K562 (cell line): Measurements from ENCODE around the gene ZNF429. TPM values are rescaled to one million over a fixed set of nuclear protein-coding genes. Genes with fewer than 3 reads are reported as not detected.

Experiments used
- BMI1 ChIP-seq: fragments of 150-350 bp; IDR thresholded peaks from 2 replicates; pipeline ENCODE4 v1.6.1; 2014; ENCODE audit warnings: low read length
- CBX2 ChIP-seq: fragments of 200-600 bp; sonication (generic); IDR thresholded peaks from one replicate; pipeline ENCODE4 v1.6.1; 2012; ENCODE audit warnings: mild to moderate bottlenecking, low read length, inconsistent platforms; ENCODE audit not compliant: insufficient read depth, poor library complexity, severe bottlenecking
- CBX5 ChIP-seq: IDR thresholded peaks from 2 replicates; pipeline ENCODE4 v1.6.1; 2014; ENCODE audit warnings: low read depth, borderline replicate concordance
- DNMT1 ChIP-seq: fragments of 450-650 bp; IDR thresholded peaks from 2 replicates; pipeline ENCODE4 v1.6.1; 2016; ENCODE audit warnings: antibody characterized with exemption, mild to moderate bottlenecking
- FOXJ3 ChIP-seq: sonication (generic); formaldehyde crosslinking; IDR thresholded peaks from 2 replicates; pipeline ENCODE4 v1.4.0; 2020; ENCODE audit warnings: mild to moderate bottlenecking, missing genetic modification reagents
- HDAC1 ChIP-seq, 2 experiments: fragments of 450-650 bp; IDR thresholded peaks; 2 replicates each; pipeline ENCODE4 v1.6.1; 2016 to 2017; ENCODE audit warnings: inconsistent platforms in 1 of 2, mild to moderate bottlenecking in 1 of 2, moderate library complexity in 1 of 2
- KLF10 ChIP-seq: fragments of 250-450 bp; sonication (Bioruptor Pico); IDR thresholded peaks from 2 replicates; pipeline ENCODE4 v1.6.1; 2021; ENCODE audit warnings: matching md5 sums
- MAFK ChIP-seq: IDR thresholded peaks from 2 replicates; pipeline ENCODE4 v1.6.1; 2011; ENCODE audit warnings: low read length, improper control_type of control experiment
- MECOM ChIP-seq: fragments of 250-450 bp; sonication (Bioruptor Pico); IDR thresholded peaks from 2 replicates; pipeline ENCODE4 v1.8.0; 2022; ENCODE audit warnings: inconsistent platforms
- NCOA2 ChIP-seq, 2 experiments: fragments of 450-650 bp; IDR thresholded peaks; 2 replicates each; pipeline ENCODE4 v1.6.1; 2018; ENCODE audit warnings: mild to moderate bottlenecking in 2 of 2, moderate library complexity in 1 of 2; ENCODE audit not compliant: partially characterized antibody in 2 of 2
- NCOA4 ChIP-seq: fragments of 450-650 bp; IDR thresholded peaks from 2 replicates; pipeline ENCODE4 v1.6.1; 2018; ENCODE audit warnings: mild to moderate bottlenecking; ENCODE audit not compliant: partially characterized antibody
- NRF1 ChIP-seq, 2 experiments: fragments of 450-650 bp; IDR thresholded peaks in 1 of 2; conservative IDR thresholded peaks in 1 of 2; 2 replicates each; pipeline ENCODE4 v1.6.1; 2014; ENCODE audit warnings: mild to moderate bottlenecking in 2 of 2
- PURB ChIP-seq: sonication (generic); formaldehyde crosslinking; IDR thresholded peaks from 2 replicates; pipeline ENCODE4 v1.9.0; 2021; ENCODE audit warnings: low read depth, mild to moderate bottlenecking, missing genetic modification reagents
- RBBP5 ChIP-seq: fragments of 200-600 bp; sonication (generic); IDR thresholded peaks from 2 replicates; pipeline ENCODE4 v1.6.1; 2012; ENCODE audit warnings: borderline replicate concordance, mild to moderate bottlenecking, low read length, control low read depth, inconsistent platforms; ENCODE audit not compliant: insufficient read depth, poor library complexity, severe bottlenecking
- RBFOX2 ChIP-seq: fragments of 200-400 bp; formaldehyde crosslinking; IDR thresholded peaks from 2 replicates; pipeline ENCODE4 v1.6.1; 2017; ENCODE audit warnings: low read depth, mild to moderate bottlenecking, low read length, moderate library complexity
- SRF ChIP-seq, 2 experiments: fragments of 250-450, 450-650 bp in 1 of 2; sonication (Bioruptor Pico) in 1 of 2; sonication (generic) in 1 of 2; formaldehyde crosslinking; IDR thresholded peaks; 2 replicates each; pipeline versions ENCODE4 v1.5.0 to v1.5.1; 2020 to 2022; ENCODE audit warnings: mild to moderate bottlenecking in 1 of 2, missing genetic modification reagents in 1 of 2
- ZNF174 ChIP-seq: fragments of 250-450 bp; sonication (Bioruptor Pico); IDR thresholded peaks from 2 replicates; pipeline ENCODE4 v1.4.0; 2020; ENCODE audit warnings: mild to moderate bottlenecking
- ZNF436 ChIP-seq: fragments of 250-450, 450-650 bp; sonication (Bioruptor Pico); formaldehyde crosslinking; IDR thresholded peaks from 2 replicates; pipeline ENCODE4 v1.7.0; 2020; ENCODE audit warnings: mild to moderate bottlenecking
- ZNF717 ChIP-seq: fragments of 250-450 bp; sonication (Bioruptor Pico); IDR thresholded peaks from 2 replicates; pipeline ENCODE4 v1.5.0; 2021
- ZNF76 ChIP-seq: fragments of 250-450 bp; sonication (Bioruptor Pico); IDR thresholded peaks from 2 replicates; pipeline ENCODE4 v1.4.0; 2020; ENCODE audit warnings: mild to moderate bottlenecking, moderate library complexity, borderline replicate concordance
- ZNF77 ChIP-seq: fragments of 250-450 bp; sonication (Bioruptor Pico); IDR thresholded peaks from 2 replicates; pipeline ENCODE4 v1.5.0; 2020
- ZNF830 ChIP-seq: fragments of 250-450 bp; sonication (Bioruptor Pico); IDR thresholded peaks from 2 replicates; pipeline ENCODE4 v1.5.0; 2021; ENCODE audit warnings: mild to moderate bottlenecking
- polyA plus RNA-seq, 8 experiments: library from polyadenylated mRNA; depleted of rRNA in 4 of 8; stranded (reverse) in 5 of 8; unstranded in 3 of 8; fragments of >200 nt; fragmentation: Nextera tagmentation in 2 of 8; fragmentation: Illumina TruSeq in 1 of 8; extraction: Ambion mirVana in 2 of 8; extraction: Trizol in 1 of 8; gene quantifications; 2 replicates each; pipeline versions ENCODE4 v1.2.1 to v1.2.3, GENCODE V29; 2011 to 2014; ENCODE audit warnings: inconsistent platforms in 1 of 8, missing spikeins in 1 of 8
- total RNA-seq, 7 experiments: library from RNA; depleted of rRNA in 6 of 7; stranded (reverse); fragments of >200 nt in 6 of 7; fragmentation: Illumina TruSeq in 2 of 7; extraction: Trizol in 2 of 7; gene quantifications; 2 replicates each; pipeline versions ENCODE4 v1.2.1 to v1.2.3, GENCODE V29; 2011 to 2021; ENCODE audit warnings: low replicate concordance in 1 of 7
- TF ChIP-seq, protein P1 (sequence below): fragments of 450-650 bp; formaldehyde crosslinking; conservative IDR thresholded peaks from 2 replicates; pipeline ENCODE4 v1.4.0; 2022; ENCODE audit warnings: mild to moderate bottlenecking, missing genetic modification characterization
- TF ChIP-seq, protein P2 (sequence below): sonication (generic); formaldehyde crosslinking; IDR thresholded peaks from 2 replicates; pipeline ENCODE4 v1.8.0; 2022; ENCODE audit warnings: missing genetic modification reagents, mild to moderate bottlenecking, borderline replicate concordance
- TF ChIP-seq, protein P3 (sequence below), 2 experiments: fragments of 450-650 bp; IDR thresholded peaks; 2 replicates each; pipeline ENCODE4 v1.6.1; 2016

The ZNF429 gene
- total and polyA plus RNA-seq, 9 of the 15 experiments (the other 6 are each of a cell fraction or from before 2014, with no cell fraction given): 11.4 to 24.5 (median 16.3) TPM

DNA sequence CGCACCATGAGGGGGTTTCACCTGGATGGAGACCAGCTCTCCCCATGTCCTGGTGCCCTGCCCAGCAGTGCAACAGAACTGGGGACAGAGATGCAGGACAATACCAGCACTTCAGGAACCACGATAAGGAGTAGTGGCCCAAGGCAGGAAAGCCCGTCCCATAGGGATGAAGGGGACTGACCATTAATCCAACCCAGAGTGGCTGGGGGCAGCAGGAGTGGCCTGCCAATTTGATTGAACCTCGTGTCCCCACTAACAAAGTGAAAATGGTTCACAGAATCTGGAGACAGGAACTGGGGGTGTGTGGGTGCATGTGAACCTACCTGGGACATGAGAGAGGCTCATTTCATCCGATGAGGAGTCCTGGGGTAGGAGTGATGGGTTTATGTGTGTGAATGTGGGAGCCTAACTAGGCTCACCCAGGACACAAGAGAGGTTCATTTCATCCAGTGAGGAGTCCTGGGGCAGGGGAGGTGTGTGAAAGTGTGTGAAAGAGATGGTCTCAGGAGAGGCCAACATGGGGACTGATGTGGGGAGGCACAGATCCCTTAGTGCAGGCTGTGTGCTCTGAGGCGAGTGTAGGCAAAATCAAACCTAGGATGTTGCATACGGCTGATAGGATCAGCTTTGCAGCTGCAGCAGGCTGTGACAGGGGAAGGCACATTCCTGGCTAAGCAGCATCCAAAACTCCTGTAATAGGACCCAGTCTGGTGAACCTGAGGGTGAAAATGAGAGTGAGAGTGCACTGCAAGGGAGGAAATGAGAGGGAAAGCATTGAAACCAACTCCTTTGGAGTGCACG is 98.2 kb downstream of the ZNF429 start (continued):
- TF ChIP-seq CBX2 (no peak), ZNF717 (no peak), MAFK (no peak), RBFOX2 (no peak), RBBP5 (no peak), NCOA4 (no peak), ZNF830 (0 out of 2 replicates have a peak, but pooled peaks have one; percentile 23), BMI1 (no peak), DNMT1 (no peak), ZNF77 (CRISPR knock-in tag) (no peak), FOXJ3 (no peak), KLF10 (no peak), HDAC1 (IDR thresholded peaks at IDR 0.05) (0 out of 4 replicates have a peak, but pooled peaks of 1 of the 2 experiments have one; percentile 17), ZNF174 (CRISPR knock-in tag) (no peak), MECOM (CRISPR knock-in tag) (peak; percentile 64; the same call in 1 of the 2 replicates), SRF (CRISPR knock-in tag; IDR thresholded peaks at IDR 0.05) (no peak), NCOA2 (IDR thresholded peaks at IDR 0.05; ENCODE audit: partially characterized antibody in 2 of 2) (no peak), NRF1 (conservative IDR thresholded peaks at IDR 0.05 in 1 of 2, IDR thresholded peaks at IDR 0.05 in 1 of 2) (no peak), ZNF436 (CRISPR knock-in tag) (no peak), PURB (CRISPR knock-in tag) (no peak), ZNF76 (CRISPR knock-in tag) (0 out of 2 replicates have a peak, but pooled peaks have one; percentile 45), CBX5 (no peak)
- TF ChIP-seq, protein P1, sequence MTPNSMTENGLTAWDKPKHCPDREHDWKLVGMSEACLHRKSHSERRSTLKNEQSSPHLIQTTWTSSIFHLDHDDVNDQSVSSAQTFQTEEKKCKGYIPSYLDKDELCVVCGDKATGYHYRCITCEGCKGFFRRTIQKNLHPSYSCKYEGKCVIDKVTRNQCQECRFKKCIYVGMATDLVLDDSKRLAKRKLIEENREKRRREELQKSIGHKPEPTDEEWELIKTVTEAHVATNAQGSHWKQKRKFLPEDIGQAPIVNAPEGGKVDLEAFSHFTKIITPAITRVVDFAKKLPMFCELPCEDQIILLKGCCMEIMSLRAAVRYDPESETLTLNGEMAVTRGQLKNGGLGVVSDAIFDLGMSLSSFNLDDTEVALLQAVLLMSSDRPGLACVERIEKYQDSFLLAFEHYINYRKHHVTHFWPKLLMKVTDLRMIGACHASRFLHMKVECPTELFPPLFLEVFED (CRISPR knock-in tag): 0 out of 2 replicates have a peak, but pooled peaks have one; percentile 28
- TF ChIP-seq, protein P2, sequence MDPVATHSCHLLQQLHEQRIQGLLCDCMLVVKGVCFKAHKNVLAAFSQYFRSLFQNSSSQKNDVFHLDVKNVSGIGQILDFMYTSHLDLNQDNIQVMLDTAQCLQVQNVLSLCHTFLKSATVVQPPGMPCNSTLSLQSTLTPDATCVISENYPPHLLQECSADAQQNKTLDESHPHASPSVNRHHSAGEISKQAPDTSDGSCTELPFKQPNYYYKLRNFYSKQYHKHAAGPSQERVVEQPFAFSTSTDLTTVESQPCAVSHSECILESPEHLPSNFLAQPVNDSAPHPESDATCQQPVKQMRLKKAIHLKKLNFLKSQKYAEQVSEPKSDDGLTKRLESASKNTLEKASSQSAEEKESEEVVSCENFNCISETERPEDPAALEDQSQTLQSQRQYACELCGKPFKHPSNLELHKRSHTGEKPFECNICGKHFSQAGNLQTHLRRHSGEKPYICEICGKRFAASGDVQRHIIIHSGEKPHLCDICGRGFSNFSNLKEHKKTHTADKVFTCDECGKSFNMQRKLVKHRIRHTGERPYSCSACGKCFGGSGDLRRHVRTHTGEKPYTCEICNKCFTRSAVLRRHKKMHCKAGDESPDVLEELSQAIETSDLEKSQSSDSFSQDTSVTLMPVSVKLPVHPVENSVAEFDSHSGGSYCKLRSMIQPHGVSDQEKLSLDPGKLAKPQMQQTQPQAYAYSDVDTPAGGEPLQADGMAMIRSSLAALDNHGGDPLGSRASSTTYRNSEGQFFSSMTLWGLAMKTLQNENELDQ (CRISPR knock-in tag): no peak
- TF ChIP-seq, protein P3, sequence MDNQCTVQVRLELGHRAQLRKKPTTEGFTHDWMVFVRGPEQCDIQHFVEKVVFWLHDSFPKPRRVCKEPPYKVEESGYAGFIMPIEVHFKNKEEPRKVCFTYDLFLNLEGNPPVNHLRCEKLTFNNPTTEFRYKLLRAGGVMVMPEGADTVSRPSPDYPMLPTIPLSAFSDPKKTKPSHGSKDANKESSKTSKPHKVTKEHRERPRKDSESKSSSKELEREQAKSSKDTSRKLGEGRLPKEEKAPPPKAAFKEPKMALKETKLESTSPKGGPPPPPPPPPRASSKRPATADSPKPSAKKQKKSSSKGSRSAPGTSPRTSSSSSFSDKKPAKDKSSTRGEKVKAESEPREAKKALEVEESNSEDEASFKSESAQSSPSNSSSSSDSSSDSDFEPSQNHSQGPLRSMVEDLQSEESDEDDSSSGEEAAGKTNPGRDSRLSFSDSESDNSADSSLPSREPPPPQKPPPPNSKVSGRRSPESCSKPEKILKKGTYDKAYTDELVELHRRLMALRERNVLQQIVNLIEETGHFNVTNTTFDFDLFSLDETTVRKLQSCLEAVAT (IDR thresholded peaks at IDR 0.05): peak; percentile 84 to 86
